HG03439 (cell line): ENCODE measurements around the gene IL6R.

Experiments used
- ATAC-seq: cut with Tn5 transposase; IDR thresholded peaks from one replicate; pipeline ENCODE4 v1.9.1; 2021; ENCODE audit warnings: mild to moderate bottlenecking, moderate library complexity; ENCODE audit not compliant: unreplicated experiment

IL6R gene

GRCh38 chr1:154446789-154447188, 41.6 kb downstream of the IL6R start:
- no peak for ATAC-seq

- ATAC-seq, result no peak
These were observed 43.2 kb downstream of the IL6R start for GRCh38 chr1:154448331-154448811.

GRCh38 chr1:154453161-154453560, 48.0 kb downstream of the IL6R start:
- no peak for ATAC-seq

DNA sequence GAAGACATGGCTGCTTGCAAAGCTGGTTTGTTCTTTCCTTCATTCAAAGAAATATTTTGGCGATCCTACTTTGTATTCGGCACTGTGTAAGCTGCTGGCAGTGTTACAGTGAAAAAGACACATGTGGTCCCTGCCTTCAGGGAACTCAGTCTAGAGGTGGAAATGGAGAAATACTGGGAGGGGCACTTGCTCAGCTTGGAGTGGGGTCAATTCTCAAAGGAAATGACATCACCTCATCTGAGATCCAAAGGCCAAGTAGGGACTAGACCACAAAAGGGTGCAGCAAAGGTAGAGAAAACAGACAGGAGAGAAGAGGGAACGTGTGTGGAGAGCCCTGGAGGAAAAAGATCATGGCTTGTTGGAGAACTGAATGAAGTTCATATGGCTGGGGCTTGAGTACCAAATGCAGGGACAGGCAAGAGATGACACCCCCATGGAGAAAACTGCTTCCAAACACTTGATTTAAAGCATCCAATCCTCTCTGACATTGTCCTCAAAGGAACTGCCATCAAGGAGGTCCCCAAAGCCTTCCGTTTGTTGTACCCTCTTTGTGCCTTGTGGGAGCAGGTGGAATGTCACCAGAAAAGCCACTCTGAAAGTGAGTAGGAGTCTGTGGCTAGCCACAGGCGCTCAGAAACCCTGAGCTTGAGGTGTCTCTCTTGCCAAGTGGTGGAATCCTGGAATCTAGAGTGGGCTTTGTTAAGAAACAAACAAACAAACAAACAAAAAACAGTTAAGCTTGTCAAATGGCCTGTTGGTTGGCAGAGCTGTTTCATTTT, 48.6 kb downstream of the IL6R start:
- no peak for ATAC-seq

DNA sequence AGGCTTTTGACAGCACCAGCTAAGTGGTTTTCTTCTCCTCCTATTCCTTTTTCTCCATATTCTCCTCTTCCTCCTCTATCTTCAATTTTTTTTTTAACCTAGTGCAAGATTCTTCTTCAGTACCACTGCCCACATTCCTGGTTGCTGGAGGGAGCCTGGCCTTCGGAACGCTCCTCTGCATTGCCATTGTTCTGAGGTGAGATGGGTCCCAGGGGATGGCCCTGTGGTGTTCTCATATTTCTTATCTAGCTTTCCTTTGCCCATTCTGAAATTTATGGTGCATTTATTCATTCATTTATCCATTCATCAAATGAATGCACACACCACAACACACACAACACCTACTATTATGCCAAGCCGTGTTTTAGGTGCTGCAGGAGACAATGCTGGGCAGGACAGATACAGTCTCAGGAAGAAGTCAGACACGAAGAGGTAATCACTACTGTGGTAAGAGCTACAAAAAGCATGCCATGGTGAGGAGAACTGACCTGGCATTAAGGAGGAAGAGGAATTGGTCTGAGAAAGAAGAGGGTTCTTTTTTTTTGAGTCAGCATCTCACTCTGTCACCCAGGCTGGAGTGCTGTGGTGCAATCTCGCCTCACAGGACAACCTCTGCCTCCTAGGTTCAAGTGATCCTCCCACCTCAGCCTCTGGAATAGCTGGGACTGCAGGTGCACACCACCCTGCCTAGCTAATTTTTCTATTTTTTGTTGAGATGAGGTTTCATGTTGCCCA, 49.4 kb downstream of the IL6R start:
- ATAC-seq, result no peak

GRCh38 chr1:154456631-154457030, 51.5 kb downstream of the IL6R start:
- no peak for ATAC-seq

GRCh38 chr1:154459080-154459479, 53.9 kb downstream of the IL6R start:
- ATAC-seq, result no peak

DNA sequence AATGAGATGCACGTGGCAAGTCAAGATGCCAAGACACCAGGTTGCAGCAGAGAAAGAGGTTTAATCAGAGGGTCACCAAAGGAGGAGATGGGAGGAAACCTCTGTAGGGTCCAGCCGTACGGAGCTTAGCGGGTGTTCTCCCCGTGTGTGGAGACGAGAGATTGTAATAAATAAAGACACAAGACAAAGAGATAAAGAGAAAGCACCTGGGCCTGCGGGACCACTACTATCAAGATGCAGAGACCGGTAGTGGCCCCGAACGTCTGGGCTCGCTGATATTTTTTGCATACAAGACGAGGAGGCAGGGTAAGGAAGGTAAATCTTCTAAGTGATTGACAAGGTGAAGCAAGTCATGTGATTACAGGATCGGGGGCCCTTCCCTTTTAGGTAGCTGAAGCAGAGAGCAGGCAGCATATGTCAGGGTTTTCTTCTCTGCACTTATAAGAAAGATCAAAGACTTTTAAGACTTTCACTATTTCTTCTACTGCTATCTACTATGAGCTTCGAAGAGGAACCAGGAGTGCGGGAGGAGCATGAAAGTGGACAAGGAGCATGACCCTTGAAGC, 55.6 kb downstream of the IL6R start:
- no peak for ATAC-seq

DNA sequence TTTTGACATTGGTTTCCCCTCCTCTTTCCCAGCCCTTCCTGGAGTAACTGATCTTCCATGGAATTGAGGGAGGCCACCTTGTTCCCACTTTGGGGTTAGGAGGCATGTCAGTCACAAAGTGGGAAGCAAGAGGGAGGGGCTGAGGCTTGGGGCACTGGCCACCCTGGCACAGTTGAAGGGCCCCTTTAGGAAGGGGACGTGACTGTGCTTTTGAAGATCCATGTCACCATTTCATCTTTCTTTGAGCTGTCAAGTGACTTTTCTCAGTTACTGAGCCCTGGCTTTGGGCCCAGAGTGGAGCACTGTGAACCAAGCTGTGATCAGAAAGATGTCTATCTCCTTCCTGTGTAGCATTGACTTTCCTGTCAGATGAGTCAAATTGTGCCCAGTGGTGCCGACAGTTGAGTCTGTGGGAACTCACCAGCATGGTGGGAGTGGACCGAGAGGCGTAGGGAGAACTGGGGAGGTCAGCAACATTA, 58.4 kb downstream of the IL6R start:
- no peak for ATAC-seq

- ATAC-seq, result no peak
These were observed 60.6 kb downstream of the IL6R start for GRCh38 chr1:154465621-154466195.

DNA sequence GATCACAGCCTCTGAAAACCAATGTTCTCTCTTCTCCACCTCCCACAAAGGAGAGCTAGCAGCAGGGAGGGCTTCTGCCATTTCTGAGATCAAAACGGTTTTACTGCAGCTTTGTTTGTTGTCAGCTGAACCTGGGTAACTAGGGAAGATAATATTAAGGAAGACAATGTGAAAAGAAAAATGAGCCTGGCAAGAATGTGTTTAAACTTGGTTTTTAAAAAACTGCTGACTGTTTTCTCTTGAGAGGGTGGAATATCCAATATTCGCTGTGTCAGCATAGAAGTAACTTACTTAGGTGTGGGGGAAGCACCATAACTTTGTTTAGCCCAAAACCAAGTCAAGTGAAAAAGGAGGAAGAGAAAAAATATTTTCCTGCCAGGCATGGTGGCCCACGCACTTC, 61.1 kb downstream of the IL6R start:
- ATAC-seq, result no peak

GRCh38 chr1:154466921-154467417, 61.8 kb downstream of the IL6R start:
- no peak for ATAC-seq

- ATAC-seq, result no peak
These were observed 62.4 kb downstream of the IL6R start for GRCh38 chr1:154467434-154468102.

DNA sequence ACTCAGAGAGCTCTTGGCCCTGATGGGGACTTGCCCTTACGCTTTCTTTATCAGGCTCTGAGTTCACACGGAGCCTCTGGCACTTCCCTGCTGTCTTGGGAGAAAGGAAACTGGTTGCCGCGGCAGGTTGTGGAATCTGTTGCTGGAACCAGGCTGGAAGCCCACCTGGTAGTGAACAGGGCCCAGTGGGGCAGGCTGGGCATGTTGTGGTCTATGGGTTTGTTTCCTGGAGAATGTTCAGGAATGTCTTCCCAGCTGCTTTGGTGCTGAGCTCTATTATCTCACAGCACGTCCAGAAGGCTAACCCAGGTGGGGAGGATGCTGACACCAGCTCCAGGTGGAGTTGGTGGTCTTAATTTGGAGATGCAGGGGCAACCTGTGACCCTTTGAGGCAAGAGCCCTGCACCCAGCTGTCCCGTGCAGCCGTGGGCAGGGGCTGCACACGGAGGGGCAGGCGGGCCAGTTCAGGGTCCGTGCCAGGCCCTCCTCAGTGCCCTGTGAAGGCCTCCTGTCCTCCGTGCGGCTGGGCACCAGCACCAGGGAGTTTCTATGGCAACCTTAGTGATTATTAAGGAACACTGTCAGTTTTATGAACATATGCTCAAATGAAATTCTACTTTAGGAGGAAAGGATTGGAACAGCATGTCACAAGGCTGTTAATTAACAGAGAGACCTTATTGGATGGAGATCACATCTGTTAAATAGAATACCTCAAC, 63.5 kb downstream of the IL6R start:
- ATAC-seq, result no peak

GRCh38 chr1:154469844-154470560, 64.9 kb downstream of the IL6R start:
- no peak for ATAC-seq

GRCh38 chr1:154471304-154471703, 66.2 kb downstream of the IL6R start:
- ATAC-seq, result no peak

DNA sequence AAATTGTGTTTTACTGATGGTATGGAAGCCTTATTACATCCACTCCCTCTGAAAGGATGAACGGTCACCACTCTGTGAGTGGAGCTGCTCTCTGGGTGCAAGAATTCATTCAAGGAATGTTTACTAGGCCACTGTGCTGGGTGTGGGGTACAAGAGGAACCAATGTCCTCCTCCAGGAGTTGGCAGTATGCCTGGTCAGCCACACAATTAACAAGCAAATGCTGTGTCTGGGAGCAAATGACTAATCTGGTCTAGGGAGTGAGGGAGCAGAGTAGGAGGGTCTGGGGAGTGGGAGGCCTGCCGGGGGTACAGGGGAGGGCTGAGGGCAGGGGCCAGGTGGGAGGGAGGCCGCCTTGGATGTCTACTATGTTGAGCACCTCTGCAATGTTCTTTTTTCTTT, 69.7 kb downstream of the IL6R start:
- ATAC-seq, result no peak

GRCh38 chr1:154476791-154477190, 71.6 kb downstream of the IL6R start:
- ATAC-seq, result no peak

- ATAC-seq, result no peak
These were observed 72.9 kb downstream of the IL6R start for GRCh38 chr1:154478013-154478412.
